HEK293 (cell line): ENCODE data around the gene SPIC.

Source experiments
- CTCF ChIA-PET: fragments of 350-600 bp; formaldehyde crosslinking; extraction: SDS; loops from one replicate; lab custom pipeline; 2021; ENCODE audit warnings: antibody characterized with exemption; lab: Yijun Ruan, JAX
- POLR2A ChIA-PET: fragments of 300-600 bp; formaldehyde crosslinking; extraction: SDS; loops from one replicate; lab custom pipeline; 2020; ENCODE audit warnings: antibody characterized with exemption, inconsistent platforms; lab: Yijun Ruan, JAX
- H3K27ac ChIP-seq: fragments of 200-500 bp; sonication (Bioruptor generic); 2 replicates; pipeline ENCODE4 v1.5.1; 2014; ENCODE audit warnings: low read depth, low read length, control low read depth, inconsistent platforms; ENCODE audit errors: extremely low read depth
- H3K36me3 ChIP-seq, 2 experiments: fragments of 200-500 bp in 1 of 2; sonication (Bioruptor generic) in 1 of 2; 1 replicate in 1 of 2; 2 replicates in 1 of 2; pipeline ENCODE4 v1.5.1; 2014 to 2017; ENCODE audit warnings: inconsistent platforms in 2 of 2, low read length in 2 of 2; ENCODE audit not compliant: control insufficient read depth in 2 of 2, insufficient read depth in 1 of 2
- H3K4me1 ChIP-seq: fragments of 200-500 bp; sonication (Bioruptor generic); 2 replicates; pipeline ENCODE4 v1.5.1; 2014; ENCODE audit warnings: mild to moderate bottlenecking, low read length, inconsistent platforms; ENCODE audit not compliant: control insufficient read depth, insufficient read depth
- H3K4me3 ChIP-seq: 2 replicates; pipeline ENCODE4 v1.5.1; 2011; ENCODE audit warnings: low read depth, mild to moderate bottlenecking, control low read depth, low read length, moderate library complexity
- H3K9me3 ChIP-seq: fragments of 200-500 bp; sonication (Bioruptor generic); 2 replicates; pipeline ENCODE4 v1.5.1; 2014; ENCODE audit warnings: low read depth, low read length, inconsistent platforms; ENCODE audit not compliant: control insufficient read depth, insufficient read depth
- GLIS1 ChIP-seq: fragments of 450-650 bp; formaldehyde crosslinking; IDR thresholded peaks from 2 replicates; pipeline ENCODE4 v1.5.1; 2016; ENCODE audit warnings: missing biosample characterization, missing genetic modification characterization
- PRDM1 ChIP-seq: fragments of 450-650 bp; formaldehyde crosslinking; IDR thresholded peaks from 2 replicates; pipeline ENCODE4; 2016; ENCODE audit warnings: missing biosample characterization, missing genetic modification characterization
- SP3 ChIP-seq: fragments of 450-650 bp; formaldehyde crosslinking; IDR thresholded peaks from 2 replicates; pipeline ENCODE4 v1.5.1; 2016; ENCODE audit warnings: missing biosample characterization, missing genetic modification characterization
- ZNF302 ChIP-seq: fragments of 450-650 bp; formaldehyde crosslinking; IDR thresholded peaks from 2 replicates; pipeline ENCODE4 v1.5.1; 2016; ENCODE audit warnings: missing biosample characterization, missing genetic modification characterization, low read depth
- ZNF354C ChIP-seq: fragments of 450-650 bp; formaldehyde crosslinking; IDR thresholded peaks from 2 replicates; pipeline ENCODE4 v1.5.1; 2016; ENCODE audit warnings: missing biosample characterization, missing genetic modification characterization, low read depth, borderline replicate concordance
- ZNF510 ChIP-seq: fragments of 450-650 bp; formaldehyde crosslinking; IDR thresholded peaks from 2 replicates; pipeline ENCODE4 v1.5.1; 2018; ENCODE audit warnings: mild to moderate bottlenecking, missing genetic modification characterization, missing biosample characterization; ENCODE audit not compliant: insufficient replicate concordance
- ZNF621 ChIP-seq: fragments of 450-650 bp; formaldehyde crosslinking; IDR thresholded peaks from 2 replicates; pipeline ENCODE4 v1.5.1; 2017; ENCODE audit warnings: missing biosample characterization, missing genetic modification characterization
- ZSCAN23 ChIP-seq: fragments of 450-650 bp; formaldehyde crosslinking; IDR thresholded peaks from 2 replicates; pipeline ENCODE4 v1.5.1; 2016; ENCODE audit warnings: missing biosample characterization, missing genetic modification characterization
- ZSCAN30 ChIP-seq: fragments of 450-650 bp; IDR thresholded peaks from 2 replicates; pipeline ENCODE4 v1.5.1; 2018; ENCODE audit warnings: missing biosample characterization, mild to moderate bottlenecking, missing genetic modification characterization, moderate library complexity
- TF ChIP-seq, protein P1 (sequence below): fragments of 450-650 bp; formaldehyde crosslinking; IDR thresholded peaks from 2 replicates; pipeline ENCODE4 v1.5.1; 2017; ENCODE audit warnings: missing biosample characterization, missing genetic modification characterization
- TF ChIP-seq, protein P2 (sequence below): fragments of 450-650 bp; formaldehyde crosslinking; IDR thresholded peaks from 2 replicates; pipeline ENCODE4 v1.5.1; 2016; ENCODE audit warnings: missing biosample characterization, missing genetic modification characterization, borderline replicate concordance
- TF ChIP-seq, protein P3 (sequence below): fragments of 450-650 bp; formaldehyde crosslinking; IDR thresholded peaks from 2 replicates; pipeline ENCODE4 v1.5.0; 2017; ENCODE audit warnings: missing biosample characterization, missing genetic modification characterization, borderline replicate concordance
- TF ChIP-seq, protein P4 (sequence below): fragments of 450-650 bp; formaldehyde crosslinking; IDR thresholded peaks from 2 replicates; pipeline ENCODE4 v1.5.1; 2016; ENCODE audit warnings: missing biosample characterization, missing genetic modification characterization, borderline replicate concordance
- TF ChIP-seq, protein P5 (sequence below): fragments of 450-650 bp; formaldehyde crosslinking; IDR thresholded peaks from 2 replicates; pipeline ENCODE4 v1.5.1; 2016; ENCODE audit warnings: missing biosample characterization, missing genetic modification characterization

The SPIC gene

DNA sequence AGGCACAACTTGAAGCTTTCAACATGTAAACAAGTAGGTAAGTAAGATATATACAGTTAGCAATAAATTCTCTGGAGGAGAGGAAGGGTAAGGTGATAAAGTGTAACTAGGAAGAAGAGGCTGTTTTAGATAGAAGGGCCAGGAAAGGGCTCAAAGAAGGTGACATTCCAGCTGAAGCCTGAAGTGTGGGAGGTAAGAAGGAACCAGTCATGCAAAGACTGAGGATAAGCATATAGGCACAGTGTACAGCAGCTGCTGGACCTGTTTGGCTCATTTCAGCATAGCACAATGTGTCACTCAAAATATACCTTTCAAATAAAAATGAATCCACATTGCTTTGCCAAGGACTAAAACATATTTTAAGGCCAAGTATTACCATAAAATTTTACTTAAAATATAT lies 39.0 kb upstream of the SPIC start:
- Histone ChIP-seq H3K9me3 (no peaks in the 10 kb centered on the region), H3K4me1 (no peaks in the 10 kb centered on the region), H3K27ac (no peak overlapping the region), H3K36me3 (no peaks in the 10 kb centered on the region), H3K4me3 (no peak overlapping the region)
- TF ChIP-seq ZNF354C (tag by site-specific recombination) (no peak), ZNF302 (tag by site-specific recombination) (no peak)
- TF ChIP-seq, protein P1, sequence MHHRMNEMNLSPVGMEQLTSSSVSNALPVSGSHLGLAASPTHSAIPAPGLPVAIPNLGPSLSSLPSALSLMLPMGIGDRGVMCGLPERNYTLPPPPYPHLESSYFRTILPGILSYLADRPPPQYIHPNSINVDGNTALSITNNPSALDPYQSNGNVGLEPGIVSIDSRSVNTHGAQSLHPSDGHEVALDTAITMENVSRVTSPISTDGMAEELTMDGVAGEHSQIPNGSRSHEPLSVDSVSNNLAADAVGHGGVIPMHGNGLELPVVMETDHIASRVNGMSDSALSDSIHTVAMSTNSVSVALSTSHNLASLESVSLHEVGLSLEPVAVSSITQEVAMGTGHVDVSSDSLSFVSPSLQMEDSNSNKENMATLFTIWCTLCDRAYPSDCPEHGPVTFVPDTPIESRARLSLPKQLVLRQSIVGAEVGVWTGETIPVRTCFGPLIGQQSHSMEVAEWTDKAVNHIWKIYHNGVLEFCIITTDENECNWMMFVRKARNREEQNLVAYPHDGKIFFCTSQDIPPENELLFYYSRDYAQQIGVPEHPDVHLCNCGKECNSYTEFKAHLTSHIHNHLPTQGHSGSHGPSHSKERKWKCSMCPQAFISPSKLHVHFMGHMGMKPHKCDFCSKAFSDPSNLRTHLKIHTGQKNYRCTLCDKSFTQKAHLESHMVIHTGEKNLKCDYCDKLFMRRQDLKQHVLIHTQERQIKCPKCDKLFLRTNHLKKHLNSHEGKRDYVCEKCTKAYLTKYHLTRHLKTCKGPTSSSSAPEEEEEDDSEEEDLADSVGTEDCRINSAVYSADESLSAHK (tag by site-specific recombination) = no peak
- TF ChIP-seq, protein P2, sequence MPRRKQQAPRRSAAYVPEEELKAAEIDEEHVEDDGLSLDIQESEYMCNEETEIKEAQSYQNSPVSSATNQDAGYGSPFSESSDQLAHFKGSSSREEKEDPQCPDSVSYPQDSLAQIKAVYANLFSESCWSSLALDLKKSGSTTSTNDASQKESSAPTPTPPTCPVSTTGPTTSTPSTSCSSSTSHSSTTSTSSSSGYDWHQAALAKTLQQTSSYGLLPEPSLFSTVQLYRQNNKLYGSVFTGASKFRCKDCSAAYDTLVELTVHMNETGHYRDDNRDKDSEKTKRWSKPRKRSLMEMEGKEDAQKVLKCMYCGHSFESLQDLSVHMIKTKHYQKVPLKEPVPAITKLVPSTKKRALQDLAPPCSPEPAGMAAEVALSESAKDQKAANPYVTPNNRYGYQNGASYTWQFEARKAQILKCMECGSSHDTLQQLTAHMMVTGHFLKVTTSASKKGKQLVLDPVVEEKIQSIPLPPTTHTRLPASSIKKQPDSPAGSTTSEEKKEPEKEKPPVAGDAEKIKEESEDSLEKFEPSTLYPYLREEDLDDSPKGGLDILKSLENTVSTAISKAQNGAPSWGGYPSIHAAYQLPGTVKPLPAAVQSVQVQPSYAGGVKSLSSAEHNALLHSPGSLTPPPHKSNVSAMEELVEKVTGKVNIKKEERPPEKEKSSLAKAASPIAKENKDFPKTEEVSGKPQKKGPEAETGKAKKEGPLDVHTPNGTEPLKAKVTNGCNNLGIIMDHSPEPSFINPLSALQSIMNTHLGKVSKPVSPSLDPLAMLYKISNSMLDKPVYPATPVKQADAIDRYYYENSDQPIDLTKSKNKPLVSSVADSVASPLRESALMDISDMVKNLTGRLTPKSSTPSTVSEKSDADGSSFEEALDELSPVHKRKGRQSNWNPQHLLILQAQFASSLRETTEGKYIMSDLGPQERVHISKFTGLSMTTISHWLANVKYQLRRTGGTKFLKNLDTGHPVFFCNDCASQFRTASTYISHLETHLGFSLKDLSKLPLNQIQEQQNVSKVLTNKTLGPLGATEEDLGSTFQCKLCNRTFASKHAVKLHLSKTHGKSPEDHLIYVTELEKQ (tag by site-specific recombination) = no peak
- TF ChIP-seq, protein P3, sequence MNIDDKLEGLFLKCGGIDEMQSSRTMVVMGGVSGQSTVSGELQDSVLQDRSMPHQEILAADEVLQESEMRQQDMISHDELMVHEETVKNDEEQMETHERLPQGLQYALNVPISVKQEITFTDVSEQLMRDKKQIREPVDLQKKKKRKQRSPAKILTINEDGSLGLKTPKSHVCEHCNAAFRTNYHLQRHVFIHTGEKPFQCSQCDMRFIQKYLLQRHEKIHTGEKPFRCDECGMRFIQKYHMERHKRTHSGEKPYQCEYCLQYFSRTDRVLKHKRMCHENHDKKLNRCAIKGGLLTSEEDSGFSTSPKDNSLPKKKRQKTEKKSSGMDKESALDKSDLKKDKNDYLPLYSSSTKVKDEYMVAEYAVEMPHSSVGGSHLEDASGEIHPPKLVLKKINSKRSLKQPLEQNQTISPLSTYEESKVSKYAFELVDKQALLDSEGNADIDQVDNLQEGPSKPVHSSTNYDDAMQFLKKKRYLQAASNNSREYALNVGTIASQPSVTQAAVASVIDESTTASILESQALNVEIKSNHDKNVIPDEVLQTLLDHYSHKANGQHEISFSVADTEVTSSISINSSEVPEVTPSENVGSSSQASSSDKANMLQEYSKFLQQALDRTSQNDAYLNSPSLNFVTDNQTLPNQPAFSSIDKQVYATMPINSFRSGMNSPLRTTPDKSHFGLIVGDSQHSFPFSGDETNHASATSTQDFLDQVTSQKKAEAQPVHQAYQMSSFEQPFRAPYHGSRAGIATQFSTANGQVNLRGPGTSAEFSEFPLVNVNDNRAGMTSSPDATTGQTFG = no peak
- TF ChIP-seq, protein P4, sequence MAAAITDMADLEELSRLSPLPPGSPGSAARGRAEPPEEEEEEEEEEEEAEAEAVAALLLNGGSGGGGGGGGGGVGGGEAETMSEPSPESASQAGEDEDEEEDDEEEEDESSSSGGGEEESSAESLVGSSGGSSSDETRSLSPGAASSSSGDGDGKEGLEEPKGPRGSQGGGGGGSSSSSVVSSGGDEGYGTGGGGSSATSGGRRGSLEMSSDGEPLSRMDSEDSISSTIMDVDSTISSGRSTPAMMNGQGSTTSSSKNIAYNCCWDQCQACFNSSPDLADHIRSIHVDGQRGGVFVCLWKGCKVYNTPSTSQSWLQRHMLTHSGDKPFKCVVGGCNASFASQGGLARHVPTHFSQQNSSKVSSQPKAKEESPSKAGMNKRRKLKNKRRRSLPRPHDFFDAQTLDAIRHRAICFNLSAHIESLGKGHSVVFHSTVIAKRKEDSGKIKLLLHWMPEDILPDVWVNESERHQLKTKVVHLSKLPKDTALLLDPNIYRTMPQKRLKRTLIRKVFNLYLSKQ = no peak
- ChIA-PET POLR2A (no interaction called here), CTCF (interaction anchor here (0.6 kb wide), 1 partner anchor 22 kb away, joined by 3 read pairs; no protein-coding TSS in a partner anchor)

DNA sequence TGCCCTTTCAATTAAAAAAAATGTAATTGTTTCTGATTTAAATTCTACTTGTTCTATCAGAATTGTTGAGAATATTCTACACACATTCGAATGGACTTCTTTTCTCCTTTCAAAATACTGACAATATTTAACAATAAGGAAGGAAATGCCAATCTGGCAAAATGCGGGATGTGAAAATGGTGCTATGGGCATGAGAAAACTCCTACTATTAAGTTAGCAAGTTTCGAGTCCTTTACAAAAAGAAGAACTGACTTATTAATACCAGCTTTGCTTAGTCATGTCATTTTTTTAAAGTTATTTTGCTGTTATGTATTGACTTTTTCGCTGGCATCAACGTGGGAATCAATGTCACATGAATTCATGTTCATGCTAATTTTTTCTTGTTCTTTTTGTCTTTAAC lies 35.9 kb upstream of the SPIC start:
- CTCF ChIA-PET = interaction anchor here (1.1 kb wide), 1 partner anchor 9 kb away, joined by 3 read pairs; no protein-coding TSS in a partner anchor

More for the DNA sequence above, 35.9 kb upstream of the SPIC start:
- H3K36me3 ChIP-seq = no peaks in the 10 kb centered on the region
- H3K27ac ChIP-seq = no peak overlapping the region
- POLR2A ChIA-PET = no interaction called here
- H3K9me3 ChIP-seq = no peaks in the 10 kb centered on the region
- H3K4me3 ChIP-seq = no peak overlapping the region
- H3K4me1 ChIP-seq = no peaks in the 10 kb centered on the region
- TF ChIP-seq ZSCAN30 (tag by site-specific recombination) (no peak), ZNF621 (tag by site-specific recombination) (no peak), ZSCAN23 (tag by site-specific recombination) (no peak), GLIS1 (tag by site-specific recombination) (no peak), SP3 (tag by site-specific recombination) (no peak), ZNF510 (no peak), PRDM1 (tag by site-specific recombination) (no peak)
- TF ChIP-seq, protein P5, sequence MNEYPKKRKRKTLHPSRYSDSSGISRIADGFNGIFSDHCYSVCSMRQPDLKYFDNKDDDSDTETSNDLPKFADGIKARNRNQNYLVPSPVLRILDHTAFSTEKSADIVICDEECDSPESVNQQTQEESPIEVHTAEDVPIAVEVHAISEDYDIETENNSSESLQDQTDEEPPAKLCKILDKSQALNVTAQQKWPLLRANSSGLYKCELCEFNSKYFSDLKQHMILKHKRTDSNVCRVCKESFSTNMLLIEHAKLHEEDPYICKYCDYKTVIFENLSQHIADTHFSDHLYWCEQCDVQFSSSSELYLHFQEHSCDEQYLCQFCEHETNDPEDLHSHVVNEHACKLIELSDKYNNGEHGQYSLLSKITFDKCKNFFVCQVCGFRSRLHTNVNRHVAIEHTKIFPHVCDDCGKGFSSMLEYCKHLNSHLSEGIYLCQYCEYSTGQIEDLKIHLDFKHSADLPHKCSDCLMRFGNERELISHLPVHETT = no peak
- TF ChIP-seq, all 188 proteins: peak for 0
